Fibroblast of mammary gland (primary cell): Measurements from ENCODE around the gene SORBS1.

Source experiments
- DNase-seq: peaks from one replicate; pipeline ENCODE4 v3.0.0-alpha.2; 2010; ENCODE audit warnings: low read depth
- H3K4me3 ChIP-seq: 2 replicates; pipeline ENCODE4 v1.5.1; 2011; ENCODE audit warnings: low read depth, mild to moderate bottlenecking, low read length, moderate library complexity; ENCODE audit not compliant: control insufficient read depth
- TF ChIP-seq, protein P1 (sequence below): conservative IDR thresholded peaks from 2 replicates; pipeline ENCODE4 v1.5.1; 2011; ENCODE audit warnings: low read depth, low read length, inconsistent platforms; ENCODE audit not compliant: control insufficient read depth, insufficient read depth

Gene SORBS1

DNA sequence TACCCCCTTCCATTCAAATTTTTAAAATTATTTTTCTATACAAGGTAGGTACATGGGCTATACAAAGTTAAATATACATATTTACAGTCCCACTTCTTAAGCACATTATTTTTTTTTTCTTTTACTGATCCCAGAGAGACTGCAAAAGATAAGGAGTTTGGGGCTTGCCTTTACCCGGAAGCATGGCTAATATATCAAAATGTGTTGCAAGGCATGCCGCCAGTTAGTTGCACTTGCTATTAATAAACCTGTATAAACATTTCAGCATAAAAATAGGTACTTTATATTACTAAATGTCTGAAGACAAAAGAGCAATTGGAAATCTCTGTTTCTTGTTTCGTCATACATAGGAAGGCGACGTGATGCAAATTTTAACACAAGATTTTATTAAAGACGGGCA is 248.9 kb downstream of the SORBS1 start:
- H3K4me3 ChIP-seq, result no peak overlapping the region
- no peak for DNase-seq
- TF ChIP-seq, protein P1, sequence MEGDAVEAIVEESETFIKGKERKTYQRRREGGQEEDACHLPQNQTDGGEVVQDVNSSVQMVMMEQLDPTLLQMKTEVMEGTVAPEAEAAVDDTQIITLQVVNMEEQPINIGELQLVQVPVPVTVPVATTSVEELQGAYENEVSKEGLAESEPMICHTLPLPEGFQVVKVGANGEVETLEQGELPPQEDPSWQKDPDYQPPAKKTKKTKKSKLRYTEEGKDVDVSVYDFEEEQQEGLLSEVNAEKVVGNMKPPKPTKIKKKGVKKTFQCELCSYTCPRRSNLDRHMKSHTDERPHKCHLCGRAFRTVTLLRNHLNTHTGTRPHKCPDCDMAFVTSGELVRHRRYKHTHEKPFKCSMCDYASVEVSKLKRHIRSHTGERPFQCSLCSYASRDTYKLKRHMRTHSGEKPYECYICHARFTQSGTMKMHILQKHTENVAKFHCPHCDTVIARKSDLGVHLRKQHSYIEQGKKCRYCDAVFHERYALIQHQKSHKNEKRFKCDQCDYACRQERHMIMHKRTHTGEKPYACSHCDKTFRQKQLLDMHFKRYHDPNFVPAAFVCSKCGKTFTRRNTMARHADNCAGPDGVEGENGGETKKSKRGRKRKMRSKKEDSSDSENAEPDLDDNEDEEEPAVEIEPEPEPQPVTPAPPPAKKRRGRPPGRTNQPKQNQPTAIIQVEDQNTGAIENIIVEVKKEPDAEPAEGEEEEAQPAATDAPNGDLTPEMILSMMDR, result no peak

DNA sequence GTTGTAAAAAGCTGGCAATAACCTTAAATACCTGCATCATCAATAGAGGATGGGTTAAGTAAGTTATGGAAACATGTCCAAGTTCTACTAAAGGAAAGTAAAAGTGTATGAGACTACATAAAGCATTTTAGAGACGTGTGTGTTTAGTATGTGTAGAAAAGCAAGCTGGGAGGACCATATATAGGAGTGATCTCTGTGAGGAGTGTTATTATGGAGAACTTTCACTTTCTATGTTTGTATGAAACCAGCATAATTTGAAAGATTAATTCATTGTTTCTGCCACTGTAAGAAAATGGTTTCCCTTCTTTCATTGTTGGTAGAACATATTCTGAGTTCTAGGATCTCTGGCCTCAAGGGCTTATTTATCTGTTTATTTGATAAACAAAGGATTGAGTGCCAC is 251.2 kb downstream of the SORBS1 start:
- TF ChIP-seq, protein P1, result no peak
- no peak for DNase-seq
- no peak overlapping the region for H3K4me3 ChIP-seq

DNA sequence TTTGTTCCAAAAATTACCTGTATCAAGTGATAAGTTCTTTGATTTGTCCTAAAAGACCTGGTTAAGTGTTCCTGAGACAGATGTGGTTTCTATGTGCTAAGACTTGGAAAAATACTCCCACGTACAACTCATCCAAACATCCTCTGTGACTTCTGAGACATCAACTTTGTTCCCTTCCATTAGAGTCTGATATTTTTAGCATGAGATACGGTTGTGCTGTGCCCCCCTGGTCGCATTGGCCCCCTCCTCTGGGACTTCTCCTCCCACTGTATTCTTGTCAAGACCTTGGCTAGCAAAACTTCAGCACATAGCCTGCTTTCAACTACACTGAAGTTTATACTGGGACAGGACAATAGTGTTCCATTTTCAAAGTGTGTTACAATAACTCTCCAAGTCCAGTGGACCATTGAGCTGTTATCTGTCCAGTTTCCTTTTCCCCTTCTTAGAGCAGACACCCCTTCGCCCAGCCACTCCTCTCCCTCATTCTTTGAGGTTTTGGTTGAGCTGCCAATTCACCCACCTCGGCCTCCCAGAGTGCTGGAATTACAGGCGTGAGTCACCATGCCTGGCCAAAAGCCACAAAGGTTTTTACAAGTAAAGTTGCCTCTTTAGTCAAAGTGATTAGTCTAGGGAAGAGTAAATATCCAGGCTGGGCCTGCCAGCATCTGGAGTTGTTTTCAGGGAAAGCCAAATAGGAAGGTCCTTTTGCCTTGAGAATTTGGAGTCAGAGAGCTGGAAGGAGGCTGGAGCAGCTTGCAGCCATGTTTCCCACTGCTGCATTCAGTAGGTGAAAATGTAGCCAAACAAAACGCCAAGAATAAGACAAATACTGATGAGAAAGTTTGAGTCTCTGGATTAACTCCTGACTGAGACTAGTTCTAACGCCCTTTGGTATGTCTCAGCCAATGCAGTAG is 252.5 kb downstream of the SORBS1 start:
- H3K4me3 ChIP-seq, result no peak overlapping the region
- TF ChIP-seq, protein P1, result no peak
- peak; percentile 98 for DNase-seq

DNA sequence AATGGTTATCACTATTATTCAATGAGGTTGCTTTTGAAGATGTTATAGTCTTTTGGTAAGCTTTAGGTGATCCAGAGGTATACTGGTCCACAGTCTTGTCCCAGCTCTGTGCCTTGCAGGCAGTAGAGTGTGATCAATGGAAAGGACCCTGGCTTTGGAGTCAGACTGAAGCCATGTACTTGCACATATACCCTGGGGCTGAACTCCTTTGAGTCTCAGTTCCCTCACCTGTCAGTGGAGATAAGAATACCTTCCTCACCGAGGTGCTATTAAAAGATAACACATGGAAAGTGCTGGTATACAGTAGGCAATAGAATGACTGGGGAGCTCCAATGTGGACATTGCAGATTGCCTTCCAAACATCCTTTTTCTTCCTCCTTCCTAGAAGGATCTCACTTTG is 254.3 kb downstream of the SORBS1 start:
- H3K4me3 ChIP-seq, result no peak overlapping the region
- DNase-seq, result no peak
- TF ChIP-seq, protein P1, result no peak

DNA sequence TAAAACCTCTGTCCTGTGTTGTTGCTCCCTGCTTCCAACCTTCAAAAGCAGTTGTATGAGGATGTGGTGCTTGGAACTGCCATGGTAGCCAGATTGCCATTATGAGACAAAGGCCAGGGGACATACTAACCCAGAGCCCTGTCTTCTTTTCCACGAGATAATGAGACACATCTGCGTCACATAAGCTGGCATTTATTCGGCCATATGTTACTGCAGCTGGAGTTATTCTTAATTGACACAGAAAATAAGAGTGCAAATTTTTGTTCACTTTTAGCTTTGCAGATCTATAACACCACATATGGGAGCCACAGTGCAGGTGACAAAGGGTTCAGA is 254.9 kb downstream of the SORBS1 start:
- TF ChIP-seq, protein P1, result no peak
- H3K4me3 ChIP-seq, result no peak overlapping the region
- no peak for DNase-seq

DNA sequence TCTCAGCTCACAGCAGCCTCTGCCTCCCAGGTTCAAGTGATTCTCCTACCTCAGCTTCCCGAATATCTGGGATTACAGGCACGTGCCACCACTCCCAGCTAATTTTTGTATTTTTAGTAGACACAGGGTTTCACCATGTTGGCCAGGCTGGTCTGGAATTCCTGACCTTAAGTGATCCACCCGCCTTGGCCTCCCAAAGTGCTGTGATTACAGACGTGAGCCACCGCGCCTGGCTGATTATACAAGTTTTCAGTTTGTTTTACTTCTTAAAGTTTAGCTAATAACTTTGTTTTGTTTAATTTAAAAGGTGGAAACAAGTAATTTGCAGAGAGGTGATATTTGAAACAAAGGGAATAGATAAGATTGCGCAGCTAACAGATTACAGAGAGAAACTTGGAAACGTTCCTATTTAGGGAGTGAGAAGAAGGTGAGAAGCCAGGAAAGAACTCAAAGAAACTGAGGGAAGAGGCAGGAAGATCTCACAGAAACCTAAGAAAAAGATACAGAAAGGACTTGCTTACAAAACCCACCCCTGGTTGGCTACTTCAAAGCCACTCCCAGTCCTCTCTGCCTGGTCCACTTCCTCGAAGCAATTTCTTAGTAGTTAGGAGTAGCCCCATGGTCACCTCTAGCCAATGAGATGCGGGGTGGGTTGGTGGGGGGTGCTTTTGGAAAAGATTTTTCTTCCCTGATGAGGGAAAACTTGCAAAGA is 255.4 kb downstream of the SORBS1 start:
- TF ChIP-seq, protein P1, result no peak
- no peak for DNase-seq
- no peak overlapping the region for H3K4me3 ChIP-seq
